Chondrocyte (in vitro differentiated cells): Measurements from ENCODE around the gene HBG2. TPM values are rescaled to one million over a fixed set of nuclear protein-coding genes. Genes with fewer than 3 reads are reported as not detected.

Source experiments
- DNase-seq: peaks from one replicate; pipeline ENCODE4 v3.0.0; 2021; ENCODE audit warnings: mixed read lengths, low spot score
- H3K27ac Mint-ChIP-seq: one replicate; pipeline ENCODE4 v1.8.0; 2021; ENCODE audit warnings: mild to moderate bottlenecking, moderate library complexity, mixed read lengths; ENCODE audit not compliant: unreplicated experiment
- H3K27me3 Mint-ChIP-seq: 2 replicates; pipeline ENCODE4 v1.8.0; 2021; ENCODE audit warnings: low read depth, mixed read lengths
- H3K36me3 Mint-ChIP-seq: 2 replicates; pipeline ENCODE4 v1.8.0; 2021; ENCODE audit warnings: low read depth, mixed read lengths
- H3K4me1 Mint-ChIP-seq: 2 replicates; pipeline ENCODE4 v1.8.0; 2021; ENCODE audit warnings: low read depth, mild to moderate bottlenecking, mixed read lengths
- H3K4me3 Mint-ChIP-seq: one replicate; pipeline ENCODE4 v1.8.0; 2021; ENCODE audit warnings: mild to moderate bottlenecking, moderate library complexity, mixed read lengths; ENCODE audit not compliant: unreplicated experiment
- H3K9me3 Mint-ChIP-seq: 2 replicates; pipeline ENCODE4 v1.8.0; 2021; ENCODE audit warnings: low read depth, mixed read lengths
- CTCF ChIP-seq: fragments of 200-600 bp; sonication (generic); IDR thresholded peaks from 2 replicates; pipeline ENCODE4 v1.5.0; 2021; ENCODE audit warnings: antibody characterized with exemption, mild to moderate bottlenecking, moderate library complexity
- total RNA-seq: library from RNA; stranded (reverse); gene quantifications from 3 replicates; pipeline ENCODE4 v1.2.1, GENCODE V29; 2021

The HBG2 gene
- total RNA-seq, 1 donor from 2014 or later, result not detected

- no peak overlapping the region for H3K27ac Mint-ChIP-seq
Measured at GRCh38 chr11:5238486-5238885, 16.1 kb downstream of the HBG2 start.

GRCh38 chr11:5237420-5237819 lies 17.2 kb downstream of the HBG2 start:
- no peak for DNase-seq
- H3K4me1 Mint-ChIP-seq, result no peaks in the 10 kb centered on the region
- H3K27me3 Mint-ChIP-seq, result peaks cover 44% of the 10 kb centered on the region
- H3K27ac Mint-ChIP-seq, result no peak overlapping the region
- no peak for TF ChIP-seq CTCF
- no peaks in the 10 kb centered on the region for H3K9me3 Mint-ChIP-seq
- H3K36me3 Mint-ChIP-seq, result no peaks in the 10 kb centered on the region
- H3K4me3 Mint-ChIP-seq, result no peak overlapping the region

More at GRCh38 chr11:5238486-5238885, 16.1 kb downstream of the HBG2 start:
- DNase-seq, result no peak
- Mint-ChIP-seq H3K36me3 (no peaks in the 10 kb centered on the region), H3K4me1 (no peaks in the 10 kb centered on the region), H3K27me3 (peaks cover 49% of the 10 kb centered on the region), H3K4me3 (no peak overlapping the region), H3K9me3 (no peaks in the 10 kb centered on the region)
- TF ChIP-seq CTCF, result no peak

- H3K27me3 Mint-ChIP-seq, result peaks cover 34% of the 10 kb centered on the region
- H3K9me3 Mint-ChIP-seq, result no peaks in the 10 kb centered on the region
- no peak overlapping the region for H3K27ac Mint-ChIP-seq
- TF ChIP-seq CTCF, result no peak
- no peak for DNase-seq
- no peaks in the 10 kb centered on the region for H3K36me3 Mint-ChIP-seq
- H3K4me3 Mint-ChIP-seq, result no peak overlapping the region
- no peaks in the 10 kb centered on the region for H3K4me1 Mint-ChIP-seq
Measured at GRCh38 chr11:5235364-5236095, 19.1 kb downstream of the HBG2 start.

GRCh38 chr11:5234381-5234834 lies 20.2 kb downstream of the HBG2 start, which contains the start of gene HBD:
Gene HBD, minus strand, starts transcription at chr11:5234483. Its CDS starts 50 bp downstream, at chr11:5234433.
- Mint-ChIP-seq H3K4me1 (no peaks in the 10 kb centered on the region), H3K27ac (no peak within 1 kb of the TSS), H3K27me3 (peaks cover 28% of the 10 kb centered on the region), H3K9me3 (no peaks in the 10 kb centered on the region), H3K36me3 (no peaks in the 10 kb centered on the region), H3K4me3 (no peak within 1 kb of the TSS)
- DNase-seq, result no peak
- no peak for TF ChIP-seq CTCF

GRCh38 chr11:5233307-5233706 lies 21.3 kb downstream of the HBG2 start:
- H3K27ac Mint-ChIP-seq, result no peak overlapping the region
- H3K4me3 Mint-ChIP-seq, result no peak overlapping the region
- no peak for TF ChIP-seq CTCF
- no peaks in the 10 kb centered on the region for H3K4me1 Mint-ChIP-seq
- H3K9me3 Mint-ChIP-seq, result no peaks in the 10 kb centered on the region
- no peak for DNase-seq
- peaks cover 23% of the 10 kb centered on the region for H3K27me3 Mint-ChIP-seq
- H3K36me3 Mint-ChIP-seq, result no peaks in the 10 kb centered on the region
